Neural cell (in vitro differentiated cells): ENCODE data around the gene CACNA2D4. TPM values are rescaled to one million over a fixed set of nuclear protein-coding genes. Genes with fewer than 3 reads are reported as not detected.

Experiments
- H2AFZ ChIP-seq: fragments of 200-600, 300-800 bp; sonication (generic), shearing (Covaris generic); 2 replicates; pipeline ENCODE4 v1.6.0; 2014; ENCODE audit warnings: low read depth, mild to moderate bottlenecking, antibody characterized with exemption, low read length, moderate library complexity
- H3F3A ChIP-seq: fragments of 200-600 bp; shearing (Covaris generic); 2 replicates; pipeline ENCODE4 v1.6.1; 2016; ENCODE audit warnings: mild to moderate bottlenecking, moderate library complexity, mixed read lengths, antibody characterized with exemption, low read length; ENCODE audit not compliant: insufficient read depth, poor library complexity, severe bottlenecking
- H3K27ac ChIP-seq: fragments of 200-600, 300-800 bp; sonication (generic), shearing (Covaris generic); 2 replicates; pipeline ENCODE4 v1.5.1; 2014; ENCODE audit warnings: mild to moderate bottlenecking, low read length, moderate library complexity
- H3K27me3 ChIP-seq: fragments of 300-800, 200-600 bp; sonication (generic), shearing (Covaris generic); 2 replicates; pipeline ENCODE4 v1.6.0; 2014; ENCODE audit warnings: mild to moderate bottlenecking, low read depth, low read length, moderate library complexity; ENCODE audit not compliant: insufficient read depth
- H3K36me3 ChIP-seq: fragments of 300-800, 200-600 bp; sonication (generic), shearing (Covaris generic); 2 replicates; pipeline ENCODE4 v1.5.1; 2014; ENCODE audit warnings: mild to moderate bottlenecking, antibody characterized with exemption, low read length, moderate library complexity; ENCODE audit not compliant: insufficient read depth
- H3K4me2 ChIP-seq: fragments of 300-800, 200-600 bp; sonication (generic), shearing (Covaris generic); 2 replicates; pipeline ENCODE4 v1.6.0; 2014; ENCODE audit warnings: mild to moderate bottlenecking, low read length
- H3K4me3 ChIP-seq: fragments of 300-800, 200-600 bp; sonication (generic), shearing (Covaris generic); 2 replicates; pipeline ENCODE4 v1.5.1; 2014; ENCODE audit warnings: mild to moderate bottlenecking, low read length, moderate library complexity
- H3K79me2 ChIP-seq: fragments of 200-600 bp; shearing (Covaris generic); replicated peaks from 2 replicates; pipeline ENCODE4 v1.6.0; 2014; ENCODE audit warnings: mild to moderate bottlenecking, low read length, moderate library complexity; ENCODE audit not compliant: insufficient read depth
- H3K9ac ChIP-seq: fragments of 300-800, 200-600 bp; sonication (generic), shearing (Covaris generic); 2 replicates; pipeline ENCODE4 v1.6.1; 2016; ENCODE audit warnings: mild to moderate bottlenecking, low read length, mixed read lengths
- H3K9me2 ChIP-seq: fragments of 200-600 bp; shearing (Covaris generic); 2 replicates; pipeline ENCODE4 v1.6.1; 2016; ENCODE audit warnings: mild to moderate bottlenecking, low read length, mixed read lengths; ENCODE audit not compliant: insufficient read depth
- H3K9me3 ChIP-seq: fragments of 200-600, 300-800 bp; sonication (generic), shearing (Covaris generic); 2 replicates; pipeline ENCODE4 v1.6.1; 2016; ENCODE audit warnings: mild to moderate bottlenecking, mixed run types, low read length, moderate library complexity, mixed read lengths
- H4K20me1 ChIP-seq: fragments of 200-600 bp; shearing (Covaris generic); 2 replicates; pipeline ENCODE4 v1.6.1; 2016; ENCODE audit warnings: mild to moderate bottlenecking, mixed run types; ENCODE audit not compliant: insufficient read depth
- CTCF ChIP-seq: fragments of 450-650 bp; IDR thresholded peaks from 2 replicates; pipeline ENCODE4 v1.5.1; 2014; ENCODE audit warnings: antibody characterized with exemption, mild to moderate bottlenecking, moderate library complexity; ENCODE audit not compliant: poor library complexity, severe bottlenecking
- EP300 ChIP-seq: fragments of 450-650 bp; conservative IDR thresholded peaks from 2 replicates; pipeline ENCODE4 v1.6.1; 2014; ENCODE audit warnings: antibody characterized with exemption, mild to moderate bottlenecking, moderate library complexity; ENCODE audit not compliant: poor library complexity, severe bottlenecking
- EZH2 ChIP-seq: fragments of 200-600, 300-800 bp; shearing (Covaris generic), sonication (generic); IDR thresholded peaks from 2 replicates; pipeline ENCODE4 v1.6.1; 2014; ENCODE audit warnings: antibody characterized with exemption, low read length, borderline replicate concordance, mild to moderate bottlenecking; ENCODE audit not compliant: insufficient read depth, poor library complexity, severe bottlenecking
- MXI1 ChIP-seq: fragments of 450-650 bp; conservative IDR thresholded peaks from 2 replicates; pipeline ENCODE4 v1.6.1; 2014; ENCODE audit warnings: antibody characterized with exemption, mild to moderate bottlenecking; ENCODE audit not compliant: poor library complexity, severe bottlenecking
- POLR2AphosphoS5 ChIP-seq: IDR thresholded peaks from 2 replicates; pipeline ENCODE4 v1.6.1; 2012
- RAD21 ChIP-seq: fragments of 450-650 bp; conservative IDR thresholded peaks from 2 replicates; pipeline ENCODE4 v1.6.1; 2014; ENCODE audit warnings: antibody characterized with exemption, mild to moderate bottlenecking, moderate library complexity
- REST ChIP-seq: IDR thresholded peaks from 2 replicates; pipeline ENCODE4 v1.6.1; 2012; ENCODE audit warnings: borderline replicate concordance
- SMC3 ChIP-seq: fragments of 450-650 bp; conservative IDR thresholded peaks from 2 replicates; pipeline ENCODE4 v1.6.1; 2014; ENCODE audit warnings: antibody characterized with exemption, mild to moderate bottlenecking, moderate library complexity; ENCODE audit not compliant: poor library complexity
- TAF1 ChIP-seq: IDR thresholded peaks from 2 replicates; pipeline ENCODE4 v1.6.1; 2012; ENCODE audit warnings: low read depth
- polyA plus RNA-seq: library from polyadenylated mRNA; depleted of rRNA; stranded (reverse); fragments of >200 nt; gene quantifications from 2 replicates; pipeline ENCODE4 v1.2.3, GENCODE V29; 2014

The CACNA2D4 gene
- polyA plus RNA-seq, 1 donor from 2014 or later: not detected

GRCh38 chr12:1906579-1906978, 11.9 kb downstream of the CACNA2D4 start:
- Histone ChIP-seq H3K36me3 (no peaks in the 10 kb centered on the region), H3K4me3 (no peak overlapping the region), H3K27me3 (no peaks in the 10 kb centered on the region), H2AFZ (no peak overlapping the region), H4K20me1 (no peaks in the 10 kb centered on the region), H3K9ac (no peak overlapping the region), H3K27ac (no peak overlapping the region), H3K79me2 (no peaks in the 10 kb centered on the region), H3F3A (no peaks in the 10 kb centered on the region), H3K9me3 (no peaks in the 10 kb centered on the region), H3K4me2 (no peak overlapping the region), H3K9me2 (no peaks in the 10 kb centered on the region)
- no peak for TF ChIP-seq POLR2AphosphoS5
- no peak for TF ChIP-seq EZH2
- TF ChIP-seq CTCF: no peak
- TF ChIP-seq MXI1: no peak
- TF ChIP-seq REST: no peak
- no peak for TF ChIP-seq EP300
- no peak for TF ChIP-seq TAF1
- no peak for TF ChIP-seq RAD21
- TF ChIP-seq SMC3: no peak

GRCh38 chr12:1904875-1905274, 13.6 kb downstream of the CACNA2D4 start:
- H3K36me3 ChIP-seq: no peaks in the 10 kb centered on the region
- H3K27ac ChIP-seq: no peak overlapping the region
- H3K9me3 ChIP-seq: no peaks in the 10 kb centered on the region
- no peak overlapping the region for H2AFZ ChIP-seq
- H3K79me2 ChIP-seq: no peaks in the 10 kb centered on the region
- no peaks in the 10 kb centered on the region for H3K9me2 ChIP-seq
- no peaks in the 10 kb centered on the region for H3K27me3 ChIP-seq
- H3K4me2 ChIP-seq: no peak overlapping the region
- no peaks in the 10 kb centered on the region for H4K20me1 ChIP-seq
- H3F3A ChIP-seq: no peaks in the 10 kb centered on the region
- TF ChIP-seq EP300 (no peak), REST (no peak)
- no peak overlapping the region for H3K9ac ChIP-seq
- no peak overlapping the region for H3K4me3 ChIP-seq
